Lung (tissue), 12 donors: ENCODE data around the gene CACNG1. TPM values are rescaled to one million over a fixed set of nuclear protein-coding genes. Genes with fewer than 3 reads are reported as not detected.
"Not testable (repeated sequence)": the region's sequence is repeated elsewhere in the genome, so short reads cannot be mapped to it uniquely, and the experiment has no call there.

Experiments
- ATAC-seq: fragments of 200-7000 bp; cut with Tn5 transposase; one replicate; pipeline ENCODE4 v1.9.1; 2020; ENCODE audit warnings: moderate number of reproducible peaks; ENCODE audit not compliant: insufficient read depth, low FRiP score
- DNase-seq, 3 donors: peaks; one replicate each; pipeline ENCODE4 v3.0.0-alpha.2; 2013 to 2017
- H3K27ac ChIP-seq, 2 donors: one replicate each; pipeline ENCODE4 v1.5.1; 2013; ENCODE audit warnings: mild to moderate bottlenecking in 2 of 2, moderate library complexity in 2 of 2, control low read depth in 1 of 2, inconsistent platforms in 1 of 2, low read depth in 1 of 2, low read length in 1 of 2
- H3K27me3 ChIP-seq, 3 donors: one replicate each; pipeline ENCODE4 v1.5.1; 2013; ENCODE audit warnings: low read length in 2 of 3; ENCODE audit not compliant: control insufficient read depth in 3 of 3, insufficient read depth in 3 of 3
- H3K36me3 ChIP-seq, 4 donors: one replicate each; pipeline ENCODE4 v1.5.1; 2013; ENCODE audit warnings: low read length in 4 of 4, mild to moderate bottlenecking in 1 of 4, moderate library complexity in 1 of 4; ENCODE audit not compliant: control insufficient read depth in 4 of 4, insufficient read depth in 4 of 4
- H3K4me1 ChIP-seq, 5 donors: one replicate each; pipeline ENCODE4 v1.5.1; 2013; ENCODE audit warnings: low read length in 5 of 5, mild to moderate bottlenecking in 2 of 5, moderate library complexity in 1 of 5; ENCODE audit not compliant: control insufficient read depth in 5 of 5, insufficient read depth in 5 of 5
- H3K4me3 ChIP-seq: one replicate; pipeline ENCODE4 v1.5.1; 2013; ENCODE audit warnings: mild to moderate bottlenecking, control low read depth, moderate library complexity
- H3K9ac ChIP-seq, 2 donors: one replicate each; pipeline ENCODE4 v1.5.1; 2013; ENCODE audit warnings: low read length in 2 of 2, control low read depth in 1 of 2; ENCODE audit not compliant: insufficient read depth in 1 of 2
- H3K9me3 ChIP-seq, 4 donors: one replicate each; pipeline ENCODE4 v1.5.1; 2013; ENCODE audit warnings: low read length in 3 of 4, mild to moderate bottlenecking in 1 of 4, moderate library complexity in 1 of 4; ENCODE audit not compliant: control insufficient read depth in 4 of 4, insufficient read depth in 3 of 4
- CTCF ChIP-seq: IDR thresholded peaks from 2 replicates; pipeline ENCODE4 v1.5.1; 2012; ENCODE audit warnings: mild to moderate bottlenecking; ENCODE audit errors: control extremely low read depth, extremely low read depth
- WGBS, 2 donors: extraction: QIAGEN DNeasy Blood & Tissue Kit; methylation state at CpG; one replicate each; pipeline ENCODE4 v1.1.7; 2013; 5-methylcytosine and 5-hydroxymethylcytosine counted together
- polyA plus RNA-seq, 2 donors: library from polyadenylated mRNA; stranded (reverse); fragments of 200-250 nt; gene quantifications; one replicate each; pipeline ENCODE4 v1.2.1, GENCODE V29; 2013
- total RNA-seq, 2 donors: library from RNA; depleted of rRNA in 1 of 2; stranded (reverse); fragments of >200 nt in 1 of 2; gene quantifications; one replicate each; pipeline ENCODE4 v1.2.1, GENCODE V29; 2014 to 2021
- donor health status: control.
- donor health status: control.
- donor health status: Bipolar disorder and iron deficiency.
- donor health status: healthy.
- donor health status: DM: yes; HTN: yes; CAD: no.

Gene CACNG1
- total and polyA plus RNA-seq, 4 donors: 0.05 to 0.08 TPM; not detected in 2

- Histone ChIP-seq H3K4me3 (no peak overlapping the region), H3K27ac (no peak overlapping the region), H3K36me3 (peaks cover 0 to 10% (median 5%) of the 10 kb centered on the region in 4 donors), H3K9ac (no peak overlapping the region), H3K4me1 (peaks cover 0 to 4% (median 0%) of the 10 kb centered on the region in 5 donors), H3K27me3 (no peaks in the 10 kb centered on the region), H3K9me3 (no peaks in the 10 kb centered on the region)
- WGBS, 2 donors: 79 to 85% methylated on average over 2 of the region's 2 CpGs
- ATAC-seq (no peak), DNase-seq (no peak)
- TF ChIP-seq CTCF: no peak
These were observed 49.0 kb downstream of the CACNG1 start for GRCh38 chr17:67093348-67093747.

- H3K36me3 ChIP-seq, DNase-seq, H3K4me1 ChIP-seq, H3K27me3 ChIP-seq, H3K4me3 ChIP-seq, H3K9ac ChIP-seq, H3K27ac ChIP-seq, ATAC-seq, H3K9me3 ChIP-seq: not testable (repeated sequence)
- 29 to 41% methylated on average over 1 of the region's 1 CpG for WGBS, 2 donors
These were observed 50.9 kb downstream of the CACNG1 start for GRCh38 chr17:67095291-67095690.

GRCh38 chr17:67095803-67096202, 51.4 kb downstream of the CACNG1 start:
- Histone ChIP-seq H3K27ac (no peak overlapping the region), H3K9me3 (no peaks in the 10 kb centered on the region), H3K4me3 (no peak overlapping the region), H3K27me3 (no peaks in the 10 kb centered on the region), H3K36me3 (peaks cover 0 to 3% (median 1%) of the 10 kb centered on the region in 4 donors), H3K9ac (no peak overlapping the region), H3K4me1 (peaks cover 0 to 4% (median 0%) of the 10 kb centered on the region in 5 donors)
- DNase-seq: no peak
- WGBS, 2 donors: 100% methylated on average over 1 of the region's 1 CpG
- no peak for TF ChIP-seq CTCF
- no peak for ATAC-seq

GRCh38 chr17:67096609-67097008, 52.3 kb downstream of the CACNG1 start:
- Histone ChIP-seq H3K36me3 (peaks cover 0 to 3% (median 1%) of the 10 kb centered on the region in 4 donors), H3K9me3 (no peaks in the 10 kb centered on the region), H3K4me3 (no peak overlapping the region), H3K27ac (no peak overlapping the region), H3K4me1 (peaks cover 0 to 4% (median 0%) of the 10 kb centered on the region in 5 donors), H3K27me3 (no peaks in the 10 kb centered on the region), H3K9ac (no peak overlapping the region)
- no peak for TF ChIP-seq CTCF
- ATAC-seq: no peak
- peak in 1 of 3 donors; percentile 7 for DNase-seq
- 90 to 96% methylated on average over 1 of the region's 1 CpG for WGBS, 2 donors
